NCI-H2196 treated with DMSO at 0.1 percent for 48 hours (cell line): ENCODE results near the gene TCF7.

ENCODE experiments used
- DNase-seq: peaks from one replicate; lab custom pipeline; 2025; ENCODE audit not compliant: unreplicated experiment; lab: John Stamatoyannopoulos, UW

Gene TCF7

DNA sequence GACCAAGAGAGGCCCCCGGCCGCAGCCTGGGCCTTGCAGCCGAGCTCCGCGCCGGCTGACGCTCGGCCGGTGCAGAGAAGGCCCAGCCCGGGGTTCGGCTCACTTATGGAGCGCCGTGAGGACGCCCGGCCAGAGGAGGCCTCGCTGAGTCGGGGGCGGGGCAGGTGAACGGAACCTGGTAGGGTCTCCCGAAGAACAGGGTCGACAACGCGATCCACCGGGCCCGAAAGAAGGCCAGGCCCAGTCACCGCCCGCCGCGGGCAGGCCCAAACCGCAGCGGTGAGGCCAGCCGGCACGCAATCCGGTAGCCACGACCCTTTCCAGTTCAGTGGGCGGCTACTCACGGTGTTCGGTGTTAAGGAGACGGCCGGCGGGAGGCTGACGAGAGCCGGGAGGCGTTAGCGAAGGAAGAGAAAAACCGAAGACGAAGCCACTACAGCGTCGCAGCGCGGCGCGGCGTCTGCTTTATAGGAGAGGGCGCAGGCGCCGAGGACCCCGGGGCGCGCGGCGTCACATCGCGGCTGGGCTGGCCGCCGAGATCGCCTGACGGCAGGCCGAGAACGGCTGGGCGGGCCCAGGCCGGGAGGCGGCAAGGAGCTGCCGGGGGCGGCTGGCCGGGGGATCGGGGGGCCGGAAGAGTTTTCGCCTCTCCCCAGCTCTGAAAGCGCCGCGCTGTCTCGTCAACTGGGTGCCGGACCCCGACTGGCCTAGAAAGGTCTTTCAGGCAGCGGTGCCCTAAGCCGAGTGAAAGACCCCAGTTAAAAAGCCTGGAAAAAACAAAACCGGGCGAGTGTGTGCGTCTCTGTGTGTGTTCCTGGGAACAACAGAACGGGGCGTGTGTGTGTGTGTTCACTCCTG is 62.3 kb downstream of the TCF7 start, which contains the start of gene SKP1:
TSS of gene SKP1 (minus strand) at position 440 of the 858 bp plus-strand sequence. CDS start 2,928 bp downstream, outside the sequence.
- DNase-seq: peak; percentile 76

GRCh38 chr5:134177369-134178095 is 63.1 kb downstream of the TCF7 start:
- DNase-seq: peak; percentile 70

- DNase-seq: no peak
Measured at GRCh38 chr5:134178096-134178419, 63.6 kb downstream of the TCF7 start.

GRCh38 chr5:134183481-134183880 is 69.0 kb downstream of the TCF7 start:
- DNase-seq: no peak

DNA sequence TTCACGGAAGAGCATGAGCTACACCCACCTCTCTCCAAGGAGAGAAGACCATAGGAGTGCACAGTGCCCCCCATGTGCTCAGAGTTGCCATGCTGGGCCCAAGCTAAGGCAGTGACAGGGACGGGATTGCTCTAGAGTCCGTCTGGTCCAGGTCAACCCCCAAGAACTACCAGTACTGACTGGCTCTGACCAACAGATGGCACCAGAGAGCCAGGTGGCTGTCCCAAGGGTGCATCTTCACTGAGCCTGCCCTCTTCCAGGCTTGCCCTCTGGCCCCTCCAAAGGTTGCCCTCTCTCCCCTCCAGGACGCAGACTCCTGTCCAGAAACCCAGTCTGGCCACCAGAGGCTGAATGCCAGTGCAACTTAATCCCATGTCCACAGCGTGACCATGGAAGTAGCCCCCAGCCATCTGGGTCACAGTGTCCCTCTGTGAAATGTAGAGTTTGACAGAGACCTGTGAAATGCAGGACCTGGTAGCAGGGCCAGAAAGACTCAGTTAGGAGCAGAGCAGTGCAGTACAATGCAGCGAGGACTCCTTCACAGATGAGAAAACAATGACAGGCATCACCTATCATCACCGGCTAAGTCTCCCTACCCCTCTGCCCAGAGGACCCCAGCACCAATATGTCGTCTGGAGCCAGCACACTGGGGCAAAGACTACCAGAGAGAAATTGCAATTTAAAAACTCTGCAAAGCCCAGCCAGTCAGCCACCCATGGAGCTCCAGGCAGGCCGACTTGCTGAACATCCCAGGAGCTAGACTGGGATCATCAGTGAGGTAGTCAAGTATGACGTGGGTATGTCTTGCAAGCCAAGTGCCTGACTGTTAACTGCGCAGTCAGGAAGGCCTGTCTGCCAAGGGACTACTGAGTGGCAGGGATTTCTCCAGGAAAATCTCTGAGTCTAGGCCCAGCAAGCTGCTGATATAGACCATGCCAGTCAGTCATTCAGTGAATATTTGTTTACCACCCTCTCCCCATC is 70.0 kb downstream of the TCF7 start:
- peak; percentile 18 for DNase-seq

- no peak for DNase-seq
Measured at GRCh38 chr5:134188092-134188491, 73.6 kb downstream of the TCF7 start.

GRCh38 chr5:134189031-134189430 is 74.5 kb downstream of the TCF7 start:
- DNase-seq: no peak

GRCh38 chr5:134195666-134196065 is 81.2 kb downstream of the TCF7 start:
- DNase-seq: no peak
